ENCODE measurements around the gene TRIM25.

GRCh38 chr17:56918916-56919315 is 5.1 kb upstream of the TRIM25 start:
- no peak for TF ChIP-seq CTCF (IDR thresholded peaks at IDR 0.05)
- no peak for TF ChIP-seq POLR2A (IDR thresholded peaks at IDR 0.05)

All from ovary (tissue), 3 donors.